Endodermal cell (in vitro differentiated cells): ENCODE results near the gene DNASE1L1. TPM values are rescaled to one million over a fixed set of nuclear protein-coding genes. Genes with fewer than 3 reads are reported as not detected.

ENCODE experiments used
- DNase-seq: peaks from one replicate; pipeline ENCODE4 v3.0.0-alpha.2; 2017
- H3K27ac ChIP-seq: 2 replicates; pipeline ENCODE4 v1.5.1; 2013; ENCODE audit warnings: mild to moderate bottlenecking, low read depth, low read length, moderate library complexity
- H3K27me3 ChIP-seq: 2 replicates; pipeline ENCODE4 v1.6.1; 2013; ENCODE audit warnings: mild to moderate bottlenecking, low read length, moderate library complexity; ENCODE audit not compliant: insufficient read depth, control insufficient read depth, poor library complexity, severe bottlenecking
- H3K36me3 ChIP-seq: 2 replicates; pipeline ENCODE4 v1.7.0; 2013; ENCODE audit warnings: mild to moderate bottlenecking, low read length, moderate library complexity; ENCODE audit not compliant: control insufficient read depth, insufficient read depth
- H3K4me1 ChIP-seq: one replicate; pipeline ENCODE4 v1.7.0; 2013; ENCODE audit warnings: low read length; ENCODE audit not compliant: control insufficient read depth, insufficient read depth
- H3K4me3 ChIP-seq: 2 replicates; pipeline ENCODE4 v1.5.1; 2013; ENCODE audit warnings: mild to moderate bottlenecking, low read length, moderate library complexity
- H3K9ac ChIP-seq: 2 replicates; pipeline ENCODE4 v1.6.1; 2013; ENCODE audit warnings: mild to moderate bottlenecking, low read length, moderate library complexity; ENCODE audit not compliant: poor library complexity, severe bottlenecking; ENCODE audit errors: extremely low read depth
- H3K9me3 ChIP-seq: 2 replicates; pipeline ENCODE4 v1.6.1; 2013; ENCODE audit warnings: mild to moderate bottlenecking, low read length, moderate library complexity; ENCODE audit not compliant: control insufficient read depth
- H3K27ac Mint-ChIP-seq: 2 replicates; pipeline ENCODE4 v1.8.0; 2020; ENCODE audit warnings: mixed read lengths
- H3K27me3 Mint-ChIP-seq: 2 replicates; pipeline ENCODE4 v1.8.0; 2021; ENCODE audit warnings: mild to moderate bottlenecking, mixed read lengths; ENCODE audit not compliant: insufficient read depth
- H3K36me3 Mint-ChIP-seq: 2 replicates; pipeline ENCODE4 v1.8.0; 2020; ENCODE audit warnings: low read depth, mixed read lengths
- H3K4me1 Mint-ChIP-seq: 2 replicates; pipeline ENCODE4 v1.8.0; 2020; ENCODE audit warnings: mixed read lengths
- H3K4me3 Mint-ChIP-seq: 2 replicates; pipeline ENCODE4 v1.8.0; 2020; ENCODE audit warnings: mild to moderate bottlenecking, moderate library complexity, mixed read lengths
- H3K9me3 Mint-ChIP-seq: 2 replicates; pipeline ENCODE4 v1.8.0; 2020; ENCODE audit warnings: mild to moderate bottlenecking, mixed read lengths
- CTCF ChIP-seq: fragments of 200-600 bp; sonication (generic); conservative IDR thresholded peaks from 2 replicates; pipeline ENCODE4 v1.5.0; 2021; ENCODE audit warnings: antibody characterized with exemption, mild to moderate bottlenecking
- WGBS, 2 experiments: methylation state at CpG; one replicate each; pipeline versions ENCODE4 v1.1.5 to v1.1.7; 2013; ENCODE audit warnings: missing lambda C conversion rate in 2 of 2, mixed read lengths in 1 of 2; ENCODE audit not compliant: insufficient coverage in 1 of 2, insufficient read length in 1 of 2; 5-methylcytosine and 5-hydroxymethylcytosine counted together
- total RNA-seq, 2 donors: library from RNA; stranded (reverse); fragmentation: NEBNext Ultra II Directional in 1 of 2; extraction: Animal tissue kit (Norgen Biotek cat#: 25700) in 1 of 2; gene quantifications; 2 replicates in 1 of 2; 3 replicates in 1 of 2; pipeline ENCODE4 v1.2.1, GENCODE V29; 2021

The DNASE1L1 gene
- total RNA-seq, 2 donors from 2014 or later = 13.8 to 17.0 TPM

GRCh38 chrX:154431341-154431740, 22.3 kb upstream of the DNASE1L1 start:
- Histone ChIP-seq H3K27ac (no peak overlapping the region), H3K9me3 (no peaks in the 10 kb centered on the region), H3K4me1 (no peaks in the 10 kb centered on the region), H3K4me3 (no peak overlapping the region), H3K9ac (no peak overlapping the region), H3K27me3 (no peaks in the 10 kb centered on the region), H3K36me3 (no peaks in the 10 kb centered on the region)
- Mint-ChIP-seq H3K4me3 (no peak overlapping the region), H3K4me1 (no peaks in the 10 kb centered on the region), H3K9me3 (peaks cover 74% of the 10 kb centered on the region), H3K36me3 (peaks cover 11% of the 10 kb centered on the region), H3K27me3 (no peaks in the 10 kb centered on the region), H3K27ac (no peak overlapping the region)
- no peak for DNase-seq
- TF ChIP-seq CTCF = no peak
- WGBS, 2 experiments = 88% methylated on average over 5 of the region's 5 CpGs; no CpG with 5 or more reads in 1 of the 2 experiments

GRCh38 chrX:154430916-154431315, 21.9 kb upstream of the DNASE1L1 start:
- no peak overlapping the region for H3K4me3 ChIP-seq
- Mint-ChIP-seq H3K4me1 (no peaks in the 10 kb centered on the region), H3K36me3 (peaks cover 11% of the 10 kb centered on the region), H3K27ac (no peak overlapping the region), H3K27me3 (no peaks in the 10 kb centered on the region), H3K4me3 (no peak overlapping the region), H3K9me3 (peaks cover 70% of the 10 kb centered on the region)
- no peak overlapping the region for H3K27ac ChIP-seq
- 87 to 100% methylated on average over 1 to 6 of the region's 7 CpGs for WGBS, 2 experiments
- no peaks in the 10 kb centered on the region for H3K9me3 ChIP-seq
- TF ChIP-seq CTCF = no peak
- H3K27me3 ChIP-seq = no peaks in the 10 kb centered on the region
- H3K9ac ChIP-seq = no peak overlapping the region
- DNase-seq = no peak
- no peaks in the 10 kb centered on the region for H3K4me1 ChIP-seq
- H3K36me3 ChIP-seq = no peaks in the 10 kb centered on the region

GRCh38 chrX:154430479-154430878, 21.4 kb upstream of the DNASE1L1 start:
- Histone ChIP-seq H3K9ac (no peak overlapping the region), H3K4me3 (no peak overlapping the region), H3K4me1 (no peaks in the 10 kb centered on the region), H3K36me3 (no peaks in the 10 kb centered on the region), H3K27me3 (no peaks in the 10 kb centered on the region), H3K9me3 (no peaks in the 10 kb centered on the region), H3K27ac (no peak overlapping the region)
- no peak for TF ChIP-seq CTCF
- DNase-seq = no peak
- Mint-ChIP-seq H3K27me3 (no peaks in the 10 kb centered on the region), H3K9me3 (peaks cover 66% of the 10 kb centered on the region), H3K36me3 (peaks cover 11% of the 10 kb centered on the region), H3K27ac (no peak overlapping the region), H3K4me1 (no peaks in the 10 kb centered on the region), H3K4me3 (no peak overlapping the region)
- 83 to 90% methylated on average over 6 of the region's 6 CpGs for WGBS, 2 experiments
